NCI-H526 treated with DMSO at 0.1 percent for 48 hours (cell line): ENCODE measurements around the gene SERPINB5.

ENCODE experiments used
- DNase-seq: peaks from one replicate; lab custom pipeline; 2025; lab: John Stamatoyannopoulos, UW

Gene SERPINB5

GRCh38 chr18:63468575-63468974 is 8.2 kb upstream of the SERPINB5 start:
- DNase-seq, result no peak

DNA sequence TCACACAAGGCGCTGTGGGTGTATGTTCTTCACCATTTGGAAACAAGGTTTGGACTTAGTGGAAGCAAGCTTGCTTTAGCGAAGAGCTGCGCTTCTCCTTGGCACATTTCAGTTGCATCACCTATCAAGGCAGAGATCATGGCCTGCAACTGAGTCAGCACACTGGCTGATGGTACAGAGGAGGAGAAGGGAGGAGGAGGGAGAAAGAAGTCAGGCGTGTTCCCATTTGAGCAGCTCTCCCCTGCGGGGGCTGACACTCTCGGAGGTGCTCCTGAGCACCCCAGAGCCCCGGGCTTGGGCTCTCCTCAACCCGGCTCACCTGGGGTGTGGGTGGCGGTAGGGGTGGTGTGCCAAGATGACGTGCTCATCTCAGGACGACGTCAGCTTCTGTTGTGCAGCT is 6.0 kb upstream of the SERPINB5 start:
- no peak for DNase-seq

DNA sequence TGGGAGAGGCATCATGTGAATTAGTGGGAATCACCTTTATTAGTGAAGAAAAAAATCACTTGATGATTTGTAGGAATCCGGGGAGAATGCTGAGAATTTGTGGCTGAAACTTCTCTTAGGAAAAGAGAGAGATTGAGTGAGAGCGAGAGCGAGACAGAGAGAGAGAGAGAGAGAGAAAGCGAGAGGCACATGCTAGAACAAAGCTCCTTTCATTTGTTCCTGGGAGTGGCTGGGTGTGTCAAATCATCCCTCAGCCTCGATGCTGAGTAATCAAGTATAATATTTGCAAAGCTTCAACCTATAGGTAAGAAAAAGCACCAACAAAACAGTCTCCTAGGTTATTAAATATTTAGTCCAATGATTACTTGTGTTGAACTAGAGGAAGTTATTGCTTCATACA is 4.4 kb upstream of the SERPINB5 start:
- DNase-seq, result peak; percentile 4

DNA sequence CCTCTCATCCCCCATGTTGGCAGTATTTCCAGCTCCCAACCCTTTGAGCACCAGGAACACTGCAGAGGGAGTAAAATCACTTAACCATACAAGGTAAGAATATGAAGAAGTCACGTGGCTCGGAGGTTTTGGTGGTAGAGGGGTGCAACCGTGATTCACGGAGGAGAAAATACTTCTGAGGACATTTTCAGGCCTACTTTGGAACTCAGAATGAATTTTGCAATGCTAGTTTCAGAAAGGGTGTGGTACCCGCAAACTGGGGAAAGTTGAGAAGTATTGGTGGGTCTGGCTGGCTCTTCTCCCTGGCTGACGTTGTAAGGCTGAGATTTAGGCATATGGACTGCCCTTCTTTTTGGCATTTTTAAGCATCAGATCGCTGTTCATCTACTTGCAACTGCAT is 442 bp downstream of the SERPINB5 start:
- DNase-seq, result no peak

- no peak for DNase-seq
Observed at GRCh38 chr18:63477968-63478367, 1.2 kb downstream of the SERPINB5 start.

GRCh38 chr18:63479826-63480225 is 3.1 kb downstream of the SERPINB5 start:
- DNase-seq, result no peak

DNA sequence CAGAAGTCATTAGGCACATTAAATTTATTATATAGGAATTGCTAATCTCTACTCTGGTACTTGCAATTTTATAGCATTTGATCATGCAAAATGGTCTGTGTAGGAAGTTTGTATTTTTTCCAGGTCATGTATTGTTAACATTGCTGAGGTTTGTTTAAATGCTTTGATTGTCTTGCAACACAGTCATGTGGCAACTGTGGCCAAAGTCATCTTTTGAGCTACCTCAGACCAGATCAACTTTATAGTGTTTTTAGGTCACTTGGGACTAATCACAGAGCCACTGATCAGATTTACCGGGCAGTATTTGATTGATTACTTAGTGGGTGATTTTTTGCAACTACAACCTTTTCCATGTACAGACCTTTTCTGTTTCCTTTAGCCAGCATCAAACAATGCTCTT is 3.7 kb downstream of the SERPINB5 start:
- no peak for DNase-seq

DNA sequence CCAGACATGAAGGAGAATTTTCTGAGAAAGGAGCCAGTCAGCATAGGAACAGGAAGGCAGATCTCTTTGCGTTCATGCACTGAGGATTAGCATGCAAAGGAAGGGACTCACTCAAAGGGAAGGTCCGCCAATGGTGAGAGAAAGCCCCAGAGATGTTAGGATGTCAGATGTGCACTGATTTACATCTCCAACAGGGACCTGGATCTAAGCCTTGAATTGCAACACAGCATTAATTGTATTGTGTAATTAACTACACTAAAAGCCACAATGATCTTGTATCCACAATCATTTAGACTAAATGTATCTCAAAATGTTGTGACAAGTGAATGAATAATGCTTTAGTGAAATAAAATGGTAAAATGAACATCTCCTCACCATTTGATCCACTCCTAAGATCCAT is 4.2 kb downstream of the SERPINB5 start:
- DNase-seq, result no peak

DNA sequence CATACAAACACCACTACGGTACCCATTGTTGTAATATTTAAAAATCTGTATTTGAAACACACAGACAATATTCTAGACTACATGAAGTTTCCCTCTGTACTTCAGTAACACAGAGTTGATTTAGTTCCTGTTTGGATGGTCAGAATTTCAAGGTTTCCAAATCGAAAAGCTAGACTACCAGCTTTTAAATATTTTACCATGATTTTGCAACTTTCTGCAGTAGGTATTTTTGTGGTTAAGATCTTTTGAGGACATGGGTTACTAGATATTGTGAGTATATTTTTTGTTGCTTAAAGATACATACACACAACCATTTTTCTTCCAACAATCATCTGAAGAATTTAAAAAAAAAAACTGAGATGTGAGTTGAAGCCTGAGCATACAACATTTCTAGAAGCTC is 10.9 kb downstream of the SERPINB5 start:
- no peak for DNase-seq

DNA sequence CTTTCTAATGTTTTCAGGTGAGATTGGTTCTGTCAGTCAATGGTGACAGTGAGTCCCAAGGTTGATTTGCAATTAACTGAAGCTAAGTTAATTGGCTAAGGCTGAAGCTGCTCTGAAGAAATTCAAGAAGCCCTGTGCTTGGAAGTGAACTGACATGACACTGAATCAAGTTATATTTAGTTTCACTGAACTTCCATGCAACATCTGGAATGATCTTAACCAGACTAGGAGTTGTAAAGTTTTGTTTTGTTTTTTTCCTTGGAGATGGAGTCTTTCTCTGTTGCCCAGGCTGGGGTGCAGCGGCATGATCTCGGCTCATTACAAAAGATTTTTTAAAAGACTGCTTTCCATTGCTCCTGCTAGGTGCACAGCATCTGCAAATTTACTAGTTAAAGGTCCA is 11.4 kb downstream of the SERPINB5 start:
- DNase-seq, result no peak

DNA sequence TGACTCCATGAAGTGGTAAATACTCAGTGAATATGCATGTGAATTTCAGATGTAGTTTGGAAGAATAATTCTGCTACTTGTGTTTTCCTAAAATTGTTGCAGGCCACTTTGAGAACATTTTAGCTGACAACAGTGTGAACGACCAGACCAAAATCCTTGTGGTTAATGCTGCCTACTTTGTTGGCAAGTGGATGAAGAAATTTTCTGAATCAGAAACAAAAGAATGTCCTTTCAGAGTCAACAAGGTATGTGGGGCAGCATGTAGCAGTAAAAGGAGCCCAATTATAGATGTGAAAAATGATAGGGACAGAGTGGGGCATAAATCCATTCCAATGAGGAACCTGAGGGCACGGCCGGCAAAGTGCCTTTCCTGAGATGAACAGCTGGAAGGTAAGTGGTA is 16.1 kb downstream of the SERPINB5 start:
- no peak for DNase-seq

- DNase-seq, result no peak
Observed at GRCh38 chr18:63495675-63496074, 18.9 kb downstream of the SERPINB5 start.

DNA sequence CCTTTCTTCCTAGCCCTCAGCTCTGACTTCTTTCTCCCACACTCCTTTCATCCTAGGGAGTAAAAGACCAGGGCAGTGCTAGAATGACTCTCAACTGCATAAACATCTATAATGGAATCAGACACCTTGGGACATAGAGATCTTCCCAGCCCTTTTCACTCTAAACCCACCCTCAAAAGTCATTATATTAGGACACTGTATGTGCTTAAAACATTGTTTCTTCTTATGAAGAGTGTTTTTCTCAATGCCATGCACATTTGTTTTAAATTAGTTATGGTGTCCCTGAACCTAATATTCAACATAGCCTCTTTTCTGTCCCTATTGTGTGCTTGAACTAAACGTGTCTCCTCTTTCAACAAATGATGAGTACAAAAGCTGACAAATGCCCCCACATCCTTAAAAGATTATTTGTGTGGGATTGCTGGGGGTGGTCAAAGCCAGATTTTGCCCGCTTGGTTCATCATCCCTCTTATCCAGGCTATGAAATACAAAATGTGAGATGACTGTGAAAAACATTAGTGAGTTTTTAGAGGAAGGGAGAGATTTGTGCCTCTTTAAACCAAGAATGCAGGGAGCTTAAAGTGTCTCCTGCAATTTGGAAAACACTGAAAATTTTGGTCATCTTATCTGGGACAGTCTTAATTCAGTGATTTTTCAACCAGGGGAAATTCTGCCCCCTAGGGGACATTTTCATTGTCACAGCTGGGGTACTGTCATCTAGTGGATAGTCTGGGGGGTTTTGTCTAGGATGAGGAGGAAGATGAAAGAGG is 29.0 kb downstream of the SERPINB5 start:
- no peak for DNase-seq

GRCh38 chr18:63506336-63506646 is 29.5 kb downstream of the SERPINB5 start:
- DNase-seq, result no peak

DNA sequence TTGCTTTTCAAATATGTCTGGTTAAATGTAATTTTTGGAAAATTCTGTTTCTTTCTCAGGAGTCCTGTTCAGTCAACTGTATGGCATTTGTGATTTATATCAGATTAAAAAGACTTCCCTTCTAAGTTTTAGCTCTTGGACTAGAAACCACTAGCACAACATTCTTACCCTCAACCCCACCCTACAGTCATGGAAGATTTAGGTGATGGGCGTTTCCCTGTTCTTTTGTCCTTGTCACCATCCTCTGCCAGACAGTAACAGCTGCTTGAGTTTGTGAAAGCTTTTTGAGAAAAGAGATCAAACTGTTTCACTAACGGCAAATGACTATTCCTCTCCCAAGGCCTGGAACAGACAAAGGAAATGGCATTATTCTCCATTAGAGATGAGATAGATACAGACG is 31.8 kb downstream of the SERPINB5 start:
- DNase-seq, result no peak

DNA sequence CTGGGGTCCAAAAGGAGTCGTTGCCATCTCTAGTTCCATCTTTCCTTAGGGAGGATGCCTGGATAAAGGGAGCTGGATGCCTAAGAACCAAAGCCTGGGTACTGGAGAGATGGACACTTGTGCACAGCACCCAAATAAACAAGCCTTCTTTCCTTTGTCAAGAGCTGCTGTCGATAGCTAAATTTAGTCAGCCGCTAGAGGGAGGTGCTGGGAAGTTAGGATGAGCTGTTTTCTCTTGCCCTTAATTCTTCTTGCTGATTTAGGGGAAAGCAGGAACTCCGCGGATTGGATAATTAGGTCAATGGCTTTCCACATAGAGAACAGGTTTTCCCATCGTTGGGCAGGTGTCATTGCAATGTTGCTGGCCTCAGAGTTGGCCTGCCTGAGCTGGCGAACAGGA is 34.5 kb downstream of the SERPINB5 start:
- DNase-seq, result peak; percentile 14

DNA sequence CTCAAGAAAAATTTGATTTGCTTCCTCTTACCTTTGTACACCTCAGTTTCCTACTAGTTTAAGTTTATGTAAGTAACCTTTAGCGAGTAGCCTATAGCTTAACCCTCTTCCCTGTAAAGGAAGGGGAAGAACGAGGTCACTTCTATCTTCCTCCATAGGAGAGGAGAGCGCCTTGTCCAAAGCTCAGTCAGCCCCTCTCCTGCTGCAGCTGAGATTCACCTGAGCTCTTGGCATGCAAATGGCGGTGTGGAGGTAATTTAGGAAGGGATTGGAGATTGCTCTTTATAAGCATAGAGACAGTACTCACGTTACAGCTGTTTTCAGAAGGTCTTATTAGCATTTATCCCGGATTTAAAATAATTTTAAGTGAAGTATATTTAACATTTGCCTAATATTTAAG is 37.6 kb downstream of the SERPINB5 start:
- no peak for DNase-seq

DNA sequence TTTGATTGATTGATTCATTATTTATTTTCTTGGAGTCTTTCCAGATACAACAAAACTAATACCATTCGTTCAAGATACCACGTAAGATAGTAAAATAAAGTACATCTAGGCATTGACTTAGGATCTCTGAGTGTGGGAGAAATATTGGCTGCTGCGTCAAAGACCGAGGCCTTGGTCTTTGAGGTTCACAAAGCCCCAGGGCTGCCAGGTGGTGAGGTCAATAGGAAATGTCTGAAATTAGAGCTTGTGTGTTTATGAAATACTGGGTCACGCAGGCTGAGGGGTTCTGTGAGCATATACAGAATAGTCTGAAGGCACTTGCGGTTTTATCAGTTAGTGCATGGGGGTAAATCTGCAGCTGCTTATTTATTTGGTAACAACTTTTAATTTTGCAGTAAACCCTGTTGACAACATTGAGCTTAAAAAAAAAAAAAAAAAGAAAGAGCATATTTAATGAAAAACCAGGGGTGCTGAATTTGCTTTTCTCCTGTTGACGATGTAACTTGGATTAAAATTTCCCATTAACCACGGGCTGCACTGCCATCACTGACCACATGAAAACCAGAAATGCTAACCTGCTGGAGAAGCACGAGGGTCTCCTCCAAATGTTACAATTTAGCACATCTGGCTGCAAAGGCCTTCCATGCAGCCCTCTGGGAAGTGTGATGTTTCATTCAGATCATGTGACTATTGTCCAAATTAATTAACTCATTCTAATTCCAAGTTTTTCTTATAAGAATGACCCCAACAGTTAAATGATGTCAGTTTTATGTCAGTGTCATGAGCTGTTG is 38.3 kb downstream of the SERPINB5 start:
- no peak for DNase-seq

DNA sequence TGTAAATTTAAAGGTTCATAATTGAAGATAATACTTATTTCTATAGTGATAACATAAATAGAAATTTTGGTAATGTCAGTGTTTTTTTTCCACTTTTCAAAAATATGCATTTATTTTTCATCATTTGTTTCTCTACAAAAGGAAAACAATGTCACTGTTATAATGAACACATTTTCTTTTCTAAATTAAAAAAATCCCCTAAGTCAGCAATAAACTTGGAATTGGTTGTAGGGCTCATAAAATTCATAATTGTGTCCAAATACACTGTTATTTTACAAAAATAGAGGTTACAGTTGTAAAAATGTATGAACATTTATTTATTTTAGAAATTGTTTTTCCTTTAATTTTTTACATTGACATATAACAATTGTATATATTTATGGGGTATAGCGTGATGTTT is 39.0 kb downstream of the SERPINB5 start:
- no peak for DNase-seq

- DNase-seq, result peak; percentile 56
Observed at GRCh38 chr18:63518178-63519012, 41.6 kb downstream of the SERPINB5 start.

DNA sequence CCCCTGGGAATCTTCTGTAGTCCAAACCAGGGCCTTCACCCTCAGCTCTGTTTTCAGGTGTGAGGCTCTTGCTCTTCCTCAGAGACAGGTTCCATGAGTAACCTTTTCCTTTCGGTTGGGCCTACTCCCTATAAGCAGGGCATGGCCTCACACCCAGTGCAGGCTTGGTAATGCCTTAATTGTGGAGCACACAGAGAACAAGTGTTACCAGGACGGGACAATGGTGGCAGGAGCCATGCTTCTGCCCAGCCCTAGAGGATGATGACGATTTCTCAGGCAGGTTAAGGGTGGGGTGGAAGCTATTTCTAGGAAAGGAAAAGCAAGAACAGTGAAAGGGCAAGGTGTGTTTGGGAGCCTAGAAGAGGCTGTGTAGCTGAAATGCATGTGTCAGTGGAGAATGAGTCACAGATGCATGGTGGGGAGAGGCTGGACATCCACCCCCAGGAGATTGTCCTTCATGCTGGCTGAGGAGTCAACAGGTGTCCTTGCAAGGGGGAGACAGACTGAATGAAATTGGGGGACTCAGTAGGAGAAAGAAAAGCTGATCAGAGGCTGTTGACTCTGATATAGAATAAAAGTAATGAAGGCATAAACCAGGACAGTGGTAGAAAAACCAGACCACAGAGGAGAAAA is 43.4 kb downstream of the SERPINB5 start:
- DNase-seq, result no peak

DNA sequence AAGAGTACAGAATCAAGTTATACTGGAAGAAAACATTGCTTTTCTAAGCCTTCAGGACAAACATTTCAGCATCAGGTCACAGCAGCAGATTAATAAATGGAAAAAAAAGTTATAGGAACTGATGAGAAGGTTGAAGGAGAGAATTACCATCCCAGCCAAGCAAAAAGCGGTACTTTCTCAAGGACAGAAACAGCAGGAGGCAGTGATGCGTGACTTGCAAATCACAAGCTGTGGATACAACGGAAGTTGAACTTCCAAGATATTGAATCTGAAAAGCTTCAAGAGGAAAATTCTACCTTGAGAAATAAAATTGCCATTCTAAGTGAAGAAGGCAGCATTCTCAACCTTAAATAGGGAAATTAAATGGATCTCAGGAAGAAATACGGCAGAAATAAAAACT is 46.9 kb downstream of the SERPINB5 start:
- DNase-seq, result no peak
